Ishikawa (cell line): ENCODE results near the gene IL12A.

Source experiments
- CEBPB ChIP-seq: IDR thresholded peaks from 2 replicates; pipeline ENCODE4 v1.6.1; 2012
- CREB1 ChIP-seq: IDR thresholded peaks from 2 replicates; pipeline ENCODE4 v1.6.1; 2012; ENCODE audit warnings: low read depth
- EP300 ChIP-seq: IDR thresholded peaks from 2 replicates; pipeline ENCODE4 v1.6.1; 2012; ENCODE audit warnings: borderline replicate concordance
- FOXM1 ChIP-seq: IDR thresholded peaks from 2 replicates; pipeline ENCODE4 v1.6.1; 2012; ENCODE audit warnings: low read depth, borderline replicate concordance
- NFIC ChIP-seq: IDR thresholded peaks from 2 replicates; pipeline ENCODE4 v1.6.1; 2012
- RAD21 ChIP-seq: IDR thresholded peaks from 2 replicates; pipeline ENCODE4 v1.6.1; 2012; ENCODE audit warnings: low read depth
- TAF1 ChIP-seq: IDR thresholded peaks from 2 replicates; pipeline ENCODE4 v1.6.1; 2012; ENCODE audit warnings: low read depth, mild to moderate bottlenecking
- TCF12 ChIP-seq: IDR thresholded peaks from 2 replicates; pipeline ENCODE4 v1.6.1; 2012; ENCODE audit warnings: low read depth
- YY1 ChIP-seq: IDR thresholded peaks from 2 replicates; pipeline ENCODE4 v1.6.1; 2012; ENCODE audit warnings: low read depth
- ZBTB7A ChIP-seq: IDR thresholded peaks from 2 replicates; pipeline ENCODE4 v1.6.1; 2012; ENCODE audit warnings: low read depth
- TF ChIP-seq, protein P1 (sequence below): IDR thresholded peaks from 2 replicates; pipeline ENCODE4 v1.6.1; 2012
- TF ChIP-seq, protein P2 (sequence below): IDR thresholded peaks from 2 replicates; pipeline ENCODE4 v1.6.1; 2012; ENCODE audit warnings: low read depth, mild to moderate bottlenecking

DNA sequence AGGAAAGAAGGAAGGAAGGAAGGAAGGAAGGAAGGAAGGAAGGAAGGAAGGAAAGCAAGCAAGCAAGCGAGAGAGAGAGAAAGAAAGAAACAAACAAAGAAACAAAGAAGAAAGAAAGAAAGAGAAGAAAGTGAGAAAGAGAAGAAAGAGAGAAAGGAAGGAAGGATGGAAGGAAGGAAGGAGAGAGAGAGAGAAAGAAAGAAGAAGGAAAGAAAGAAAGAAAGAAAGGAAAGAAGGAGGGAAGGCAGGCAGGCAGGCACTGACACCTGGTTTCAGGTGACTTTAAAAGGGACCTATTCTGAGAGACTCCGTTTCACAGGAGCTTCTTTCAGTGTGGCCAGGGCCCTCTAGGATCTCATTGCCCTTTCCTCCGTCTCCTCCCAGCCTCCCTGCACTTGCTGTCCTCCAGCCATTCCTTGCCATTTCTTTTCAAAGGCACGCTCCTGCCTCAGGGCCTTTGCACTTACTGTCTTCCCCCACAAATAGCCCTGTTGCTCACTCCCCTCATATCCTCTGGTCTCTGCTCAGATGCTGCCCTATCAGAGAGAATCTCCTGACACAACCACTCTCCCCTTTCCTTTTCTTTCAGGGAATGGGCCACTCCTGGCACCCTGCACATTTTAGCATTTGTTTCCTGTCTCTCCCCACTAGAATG lies 31.5 kb downstream of the IL12A start:
- TF ChIP-seq, protein P1, sequence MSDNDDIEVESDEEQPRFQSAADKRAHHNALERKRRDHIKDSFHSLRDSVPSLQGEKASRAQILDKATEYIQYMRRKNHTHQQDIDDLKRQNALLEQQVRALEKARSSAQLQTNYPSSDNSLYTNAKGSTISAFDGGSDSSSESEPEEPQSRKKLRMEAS = no peak
- TF ChIP-seq TCF12 = no peak
- no peak for TF ChIP-seq CREB1
- no peak for TF ChIP-seq RAD21
- no peak for TF ChIP-seq YY1
- no peak for TF ChIP-seq CEBPB
- TF ChIP-seq, protein P2, sequence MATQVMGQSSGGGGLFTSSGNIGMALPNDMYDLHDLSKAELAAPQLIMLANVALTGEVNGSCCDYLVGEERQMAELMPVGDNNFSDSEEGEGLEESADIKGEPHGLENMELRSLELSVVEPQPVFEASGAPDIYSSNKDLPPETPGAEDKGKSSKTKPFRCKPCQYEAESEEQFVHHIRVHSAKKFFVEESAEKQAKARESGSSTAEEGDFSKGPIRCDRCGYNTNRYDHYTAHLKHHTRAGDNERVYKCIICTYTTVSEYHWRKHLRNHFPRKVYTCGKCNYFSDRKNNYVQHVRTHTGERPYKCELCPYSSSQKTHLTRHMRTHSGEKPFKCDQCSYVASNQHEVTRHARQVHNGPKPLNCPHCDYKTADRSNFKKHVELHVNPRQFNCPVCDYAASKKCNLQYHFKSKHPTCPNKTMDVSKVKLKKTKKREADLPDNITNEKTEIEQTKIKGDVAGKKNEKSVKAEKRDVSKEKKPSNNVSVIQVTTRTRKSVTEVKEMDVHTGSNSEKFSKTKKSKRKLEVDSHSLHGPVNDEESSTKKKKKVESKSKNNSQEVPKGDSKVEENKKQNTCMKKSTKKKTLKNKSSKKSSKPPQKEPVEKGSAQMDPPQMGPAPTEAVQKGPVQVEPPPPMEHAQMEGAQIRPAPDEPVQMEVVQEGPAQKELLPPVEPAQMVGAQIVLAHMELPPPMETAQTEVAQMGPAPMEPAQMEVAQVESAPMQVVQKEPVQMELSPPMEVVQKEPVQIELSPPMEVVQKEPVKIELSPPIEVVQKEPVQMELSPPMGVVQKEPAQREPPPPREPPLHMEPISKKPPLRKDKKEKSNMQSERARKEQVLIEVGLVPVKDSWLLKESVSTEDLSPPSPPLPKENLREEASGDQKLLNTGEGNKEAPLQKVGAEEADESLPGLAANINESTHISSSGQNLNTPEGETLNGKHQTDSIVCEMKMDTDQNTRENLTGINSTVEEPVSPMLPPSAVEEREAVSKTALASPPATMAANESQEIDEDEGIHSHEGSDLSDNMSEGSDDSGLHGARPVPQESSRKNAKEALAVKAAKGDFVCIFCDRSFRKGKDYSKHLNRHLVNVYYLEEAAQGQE = no peak
- TF ChIP-seq EP300 = no peak
- TF ChIP-seq ZBTB7A = no peak
- no peak for TF ChIP-seq NFIC
- TF ChIP-seq TAF1 = no peak
- TF ChIP-seq FOXM1 = no peak
